ENCODE data around the gene C2CD4C.
"Not testable (repeated sequence)": the region's sequence is repeated elsewhere in the genome, so short reads cannot be mapped to it uniquely, and the experiment has no call there.

The C2CD4C gene

DNA sequence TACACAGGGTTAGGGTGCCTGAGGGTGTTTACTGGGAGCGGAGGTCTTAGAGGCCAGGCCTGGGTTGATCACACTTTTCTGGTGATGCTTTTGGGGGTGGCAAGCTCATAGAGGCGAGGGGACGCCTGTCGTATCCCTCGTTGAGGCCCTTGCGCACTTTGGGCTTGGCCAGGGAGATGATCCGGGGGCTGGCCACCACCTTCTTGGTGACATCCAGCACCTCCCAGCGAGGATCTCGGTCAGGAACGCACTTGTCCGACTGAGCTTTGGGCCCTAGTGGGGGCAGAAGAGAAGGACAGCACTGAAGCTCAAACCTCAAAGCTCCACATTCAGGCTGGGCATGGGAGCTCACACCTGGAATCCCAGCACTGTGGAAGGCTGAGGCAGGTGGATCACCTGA lies 46.8 kb downstream of the C2CD4C start:
- DNase-seq = no peak

DNA sequence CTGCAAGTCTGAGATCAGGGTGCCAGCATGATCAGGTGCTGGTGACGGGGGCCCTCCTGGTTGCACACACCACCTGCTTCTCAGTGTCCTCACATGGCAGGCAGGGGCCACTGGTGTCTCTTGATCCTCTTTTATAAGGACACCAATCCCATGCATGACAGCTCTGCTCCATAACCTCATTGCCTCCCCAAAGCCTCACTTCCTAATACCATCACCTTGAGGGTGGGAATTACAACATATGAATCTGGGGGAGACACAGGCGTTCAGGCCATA lies 49.4 kb downstream of the C2CD4C start:
- no peak for DNase-seq

DNA sequence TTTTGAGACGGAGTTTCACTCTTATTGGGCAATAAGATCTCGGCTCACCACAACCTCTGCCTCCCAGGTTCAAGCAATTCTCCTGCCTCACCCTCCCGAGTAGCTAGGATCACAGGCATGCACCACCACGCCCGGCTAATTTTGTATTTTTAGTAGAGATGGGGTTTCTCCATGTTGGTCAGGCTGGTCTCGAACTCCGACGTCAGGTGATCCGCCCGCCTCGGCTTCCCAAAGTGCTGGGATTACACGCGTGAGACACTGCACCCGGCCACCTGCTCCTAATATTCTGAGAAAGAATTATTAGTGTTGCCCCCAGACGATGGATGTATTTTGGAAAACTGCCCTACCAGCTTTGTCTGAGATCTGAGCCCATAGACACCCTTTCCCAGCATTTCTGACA lies 53.4 kb downstream of the C2CD4C start:
- DNase-seq = not testable (repeated sequence)
